ENCODE results near the gene FANK1.
"Not testable (repeated sequence)": the region's sequence is repeated elsewhere in the genome, so short reads cannot be mapped to it uniquely, and the experiment has no call there.

FANK1 gene

GRCh38 chr10:125925262-125925834, 29.0 kb downstream of the FANK1 start:
- Histone ChIP-seq H3K27ac (no peak overlapping the region), H3K4me3 (no peak overlapping the region)
- TF ChIP-seq CTCF (IDR thresholded peaks at IDR 0.05): no peak
- DNase-seq (ENCODE audit: low spot score): no peak

- TF ChIP-seq CTCF (IDR thresholded peaks at IDR 0.05): no peak
- H3K4me3 ChIP-seq: no peak overlapping the region
- no peak for DNase-seq (ENCODE audit: low spot score)
- no peak overlapping the region for H3K27ac ChIP-seq
Measured at GRCh38 chr10:125926247-125926646, 29.9 kb downstream of the FANK1 start.

- H3K4me3 ChIP-seq; DNase-seq (ENCODE audit: low spot score); H3K27ac ChIP-seq: not testable (repeated sequence)
Measured at GRCh38 chr10:125927265-125927664, 30.9 kb downstream of the FANK1 start.

GRCh38 chr10:125928928-125929585, 32.7 kb downstream of the FANK1 start:
- no peak for DNase-seq (ENCODE audit: low spot score)
- no peak for TF ChIP-seq CTCF (IDR thresholded peaks at IDR 0.05)
- Histone ChIP-seq H3K4me3 (no peak overlapping the region), H3K27ac (no peak overlapping the region)

- DNase-seq (ENCODE audit: low spot score): no peak
Measured at GRCh38 chr10:125929618-125930017, 33.3 kb downstream of the FANK1 start.

GRCh38 chr10:125933693-125934092, 37.3 kb downstream of the FANK1 start:
- Histone ChIP-seq H3K27ac (no peak overlapping the region), H3K4me3 (no peak overlapping the region)
- no peak for TF ChIP-seq CTCF (IDR thresholded peaks at IDR 0.05)
- no peak for DNase-seq (ENCODE audit: low spot score)

More at GRCh38 chr10:125929618-125930017, 33.3 kb downstream of the FANK1 start:
- no peak for TF ChIP-seq CTCF (IDR thresholded peaks at IDR 0.05)
- no peak overlapping the region for H3K4me3 ChIP-seq
- no peak overlapping the region for H3K27ac ChIP-seq

- no peak overlapping the region for H3K27ac ChIP-seq
- no peak overlapping the region for H3K4me3 ChIP-seq
- DNase-seq (ENCODE audit: low spot score): no peak
- TF ChIP-seq CTCF (IDR thresholded peaks at IDR 0.05): no peak
Measured at GRCh38 chr10:125936331-125936730, 40.0 kb downstream of the FANK1 start.
